Measurements from ENCODE around the gene PPP1R8.

The PPP1R8 gene

GRCh38 chr1:27878039-27878438 is 47.5 kb downstream of the PPP1R8 start:
- Histone ChIP-seq H3K27me3 (ENCODE audit: insufficient read depth, low read length, poor library complexity) (no peaks in the 10 kb centered on the region), H3K9ac (ENCODE audit: low read depth, low read length) (no peak overlapping the region), H3K4me1 (ENCODE audit: insufficient read depth, low read length) (no peaks in the 10 kb centered on the region)

GRCh38 chr1:27878787-27879335 is 48.3 kb downstream of the PPP1R8 start:
- H2AFZ ChIP-seq (ENCODE audit: low read depth, low read length) = no peak overlapping the region
- ATAC-seq (ENCODE audit: insufficient read depth, low read depth) (no peak), DNase-seq (no peak)
- TF ChIP-seq EZH2 (IDR thresholded peaks at IDR 0.05; ENCODE audit: borderline replicate concordance, low read depth, low read length, severe bottlenecking) = no peak
- no peak for TF ChIP-seq CTCF (IDR thresholded peaks at IDR 0.05; ENCODE audit: borderline replicate concordance, extremely low read depth, low read length, poor library complexity, severe bottlenecking)
- H3K36me3 ChIP-seq (ENCODE audit: insufficient read depth, low read length) = no peaks in the 10 kb centered on the region
- H3K27ac ChIP-seq (ENCODE audit: low read length) = no peak overlapping the region
- no peaks in the 10 kb centered on the region for H3K27me3 ChIP-seq (ENCODE audit: insufficient read depth, low read length, poor library complexity)
- H3K79me2 ChIP-seq (ENCODE audit: insufficient read depth, low read length) = no peaks in the 10 kb centered on the region
- no peak overlapping the region for H3K4me3 ChIP-seq (ENCODE audit: low read depth in 1 of 2, low read length in 2 of 2)
- no peak overlapping the region for H3K4me2 ChIP-seq (ENCODE audit: insufficient read depth, low read length)
- H3K4me1 ChIP-seq (ENCODE audit: insufficient read depth, low read length) = no peaks in the 10 kb centered on the region
- no peak overlapping the region for H3K9ac ChIP-seq (ENCODE audit: low read depth, low read length)
- no peaks in the 10 kb centered on the region for H3K9me3 ChIP-seq (ENCODE audit: insufficient read depth, low read length, severe bottlenecking)
- H4K20me1 ChIP-seq (ENCODE audit: insufficient read depth, low read length) = no peaks in the 10 kb centered on the region

More at GRCh38 chr1:27878039-27878438, 47.5 kb downstream of the PPP1R8 start:
- no peaks in the 10 kb centered on the region for H3K9me3 ChIP-seq (ENCODE audit: insufficient read depth, low read length, severe bottlenecking)
- no peak overlapping the region for H3K27ac ChIP-seq (ENCODE audit: low read length)
- no peaks in the 10 kb centered on the region for H4K20me1 ChIP-seq (ENCODE audit: insufficient read depth, low read length)
- DNase-seq (peak; percentile 62), ATAC-seq (ENCODE audit: insufficient read depth, low read depth) (peak; percentile 79)
- H3K79me2 ChIP-seq (ENCODE audit: insufficient read depth, low read length) = no peaks in the 10 kb centered on the region
- no peak overlapping the region for H3K4me2 ChIP-seq (ENCODE audit: insufficient read depth, low read length)
- TF ChIP-seq EZH2 (IDR thresholded peaks at IDR 0.05; ENCODE audit: borderline replicate concordance, low read depth, low read length, severe bottlenecking) (no peak), CTCF (IDR thresholded peaks at IDR 0.05; ENCODE audit: borderline replicate concordance, extremely low read depth, low read length, poor library complexity, severe bottlenecking) (no peak)
- no peak overlapping the region for H3K4me3 ChIP-seq (ENCODE audit: low read depth in 1 of 2, low read length in 2 of 2)
- no peak overlapping the region for H2AFZ ChIP-seq (ENCODE audit: low read depth, low read length)
- no peaks in the 10 kb centered on the region for H3K36me3 ChIP-seq (ENCODE audit: insufficient read depth, low read length)

- Histone ChIP-seq H3K4me3 (ENCODE audit: low read depth in 1 of 2, low read length in 2 of 2) (no peak overlapping the region), H3K9ac (ENCODE audit: low read depth, low read length) (no peak overlapping the region)
- TF ChIP-seq CTCF (IDR thresholded peaks at IDR 0.05; ENCODE audit: borderline replicate concordance, extremely low read depth, low read length, poor library complexity, severe bottlenecking) (no peak), EZH2 (IDR thresholded peaks at IDR 0.05; ENCODE audit: borderline replicate concordance, low read depth, low read length, severe bottlenecking) (no peak)
These were observed 48.9 kb downstream of the PPP1R8 start for GRCh38 chr1:27879374-27880082.

More at GRCh38 chr1:27879374-27880082, 48.9 kb downstream of the PPP1R8 start:
- Histone ChIP-seq H3K27me3 (ENCODE audit: insufficient read depth, low read length, poor library complexity) (no peaks in the 10 kb centered on the region), H3K4me1 (ENCODE audit: insufficient read depth, low read length) (no peaks in the 10 kb centered on the region), H3K4me2 (ENCODE audit: insufficient read depth, low read length) (no peak overlapping the region), H3K27ac (ENCODE audit: low read length) (no peak overlapping the region), H3K79me2 (ENCODE audit: insufficient read depth, low read length) (no peaks in the 10 kb centered on the region), H3K9me3 (ENCODE audit: insufficient read depth, low read length, severe bottlenecking) (no peaks in the 10 kb centered on the region), H4K20me1 (ENCODE audit: insufficient read depth, low read length) (no peaks in the 10 kb centered on the region), H3K36me3 (ENCODE audit: insufficient read depth, low read length) (no peaks in the 10 kb centered on the region), H2AFZ (ENCODE audit: low read depth, low read length) (no peak overlapping the region)
- no peak for DNase-seq
- no peak for ATAC-seq (ENCODE audit: insufficient read depth, low read depth)
